Upper lobe of left lung (tissue), 6 donors: ENCODE data around the gene TREH. TPM values are rescaled to one million over a fixed set of nuclear protein-coding genes. Genes with fewer than 3 reads are reported as not detected.

Source experiments
- ATAC-seq, 2 donors: fragments of 200-7000 bp; cut with Tn5 transposase; one replicate each; pipeline ENCODE4 v1.9.1; 2022; ENCODE audit warnings: mild to moderate bottlenecking in 2 of 2, moderate library complexity in 2 of 2; ENCODE audit not compliant: low FRiP score in 2 of 2
- DNase-seq, 2 donors: peaks; one replicate each; pipeline ENCODE4 v3.0.0-alpha.2; 2019 to 2020
- H3K27ac ChIP-seq, 4 donors: fragments of 200-600 bp; sonication (generic); one replicate each; pipeline ENCODE4 v1.5.1; 2016 to 2019
- H3K27me3 ChIP-seq, 4 donors: fragments of 200-600 bp; sonication (generic); one replicate each; pipeline ENCODE4 v1.5.1; 2017 to 2019
- H3K36me3 ChIP-seq, 4 donors: fragments of 200-600 bp; sonication (generic); one replicate each; pipeline ENCODE4 v1.5.1; 2016 to 2019
- H3K4me1 ChIP-seq, 4 donors: fragments of 200-600 bp; sonication (generic); one replicate each; pipeline ENCODE4 v1.5.1; 2018 to 2019
- H3K4me3 ChIP-seq, 4 donors: fragments of 200-600 bp; sonication (generic); one replicate each; pipeline ENCODE4 v1.5.1; 2017 to 2019; ENCODE audit warnings: mild to moderate bottlenecking in 2 of 4, moderate library complexity in 1 of 4
- H3K9me3 ChIP-seq, 4 donors: fragments of 200-600 bp; sonication (generic); one replicate each; pipeline ENCODE4 v1.5.1; 2018 to 2019
- EP300 ChIP-seq, 4 donors: sonication (generic); formaldehyde crosslinking; IDR thresholded peaks; one replicate each; pipeline ENCODE4 v1.5.1; 2017; ENCODE audit warnings: antibody characterized with exemption in 4 of 4, control low read depth in 2 of 4
- POLR2A ChIP-seq, 4 donors: fragments of 450-650 bp; IDR thresholded peaks; one replicate each; pipeline ENCODE4 v1.5.1; 2016 to 2017; ENCODE audit warnings: antibody characterized with exemption in 4 of 4, mild to moderate bottlenecking in 2 of 4
- POLR2AphosphoS5 ChIP-seq, 2 donors: sonication (generic); formaldehyde crosslinking; IDR thresholded peaks; one replicate each; pipeline ENCODE4 v1.5.1; 2017; ENCODE audit warnings: antibody characterized with exemption in 2 of 2
- WGBS, 2 donors: methylation state at CpG; one replicate each; pipeline ENCODE4 v1.1.5; 2017 to 2018; 5-methylcytosine and 5-hydroxymethylcytosine counted together
- total RNA-seq, 6 donors: library from RNA; depleted of rRNA in 4 of 6; stranded (reverse); fragments of >200 nt in 4 of 6; gene quantifications; one replicate each; pipeline versions ENCODE4 v1.1.0 to v1.2.1, GENCODE V29; 2016 to 2021
- TF ChIP-seq, protein P1 (sequence below), 6 experiments: fragments of 450-650 bp in 4 of 6; fragments of 200-600 bp in 2 of 6; sonication (generic) in 2 of 6; IDR thresholded peaks; one replicate each; pipeline ENCODE4 v1.5.1; 2016 to 2019; ENCODE audit warnings: antibody characterized with exemption in 6 of 6
- donor health status: DM: no; HTN: no; CAD: no; lungs with moderate emphysema.
- donor health status: DM: no; HTN: yes; CAD: no; lungs with severe emphysema.

TREH gene
- total RNA-seq, 6 donors from 2014 or later, result 0.17 to 1.0 (median 0.89) TPM; not detected in 3

DNA sequence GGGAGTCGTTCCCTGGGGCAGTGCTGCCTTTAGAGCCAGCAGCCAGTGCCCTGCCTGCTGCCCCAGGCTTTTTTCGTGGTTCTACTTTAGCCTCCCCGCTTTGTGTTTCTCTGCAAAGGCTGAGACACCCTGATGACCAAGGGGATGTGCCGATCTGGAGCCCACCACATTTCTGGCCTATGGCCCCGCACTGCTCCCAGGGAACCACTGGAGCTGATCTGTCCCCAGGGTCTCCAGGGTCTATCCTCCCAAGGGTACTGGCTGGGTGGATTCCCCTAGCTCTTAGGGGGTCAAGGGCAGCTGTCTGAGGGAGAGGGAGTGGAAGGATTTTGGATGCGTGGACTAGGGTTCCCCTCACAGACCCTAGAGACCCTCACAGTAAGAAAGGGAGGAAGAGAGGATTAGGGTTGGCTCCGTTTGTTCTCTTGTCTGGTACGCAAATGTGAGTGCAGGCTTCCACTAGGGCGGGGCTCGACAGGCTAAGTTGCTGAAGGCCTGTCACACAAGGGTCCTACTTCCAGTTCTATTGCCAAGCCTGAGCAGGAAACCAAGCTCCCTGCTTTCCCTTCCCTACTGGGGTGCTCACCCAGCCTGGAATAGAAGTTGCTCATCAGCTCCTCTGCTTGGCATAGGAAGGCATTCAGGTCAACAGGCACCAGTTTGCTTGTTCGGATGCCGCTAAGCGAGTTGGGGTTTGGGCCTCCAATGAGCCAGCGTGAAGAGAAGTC, 19.3 kb downstream of the TREH start:
- Histone ChIP-seq H3K27ac (no peak overlapping the region), H3K27me3 (no peaks in the 10 kb centered on the region), H3K9me3 (no peaks in the 10 kb centered on the region), H3K36me3 (peaks cover 0 to 29% (median 18%) of the 10 kb centered on the region in 4 donors), H3K4me1 (peaks cover 5 to 15% (median 11%) of the 10 kb centered on the region in 4 donors), H3K4me3 (no peak overlapping the region)
- 69 to 70% methylated on average over 10 to 14 of the region's 14 CpGs for WGBS, 2 donors
- peak in 1 of 2 donors; percentile 20 for DNase-seq
- TF ChIP-seq POLR2AphosphoS5 (IDR thresholded peaks at IDR 0.05) (no peak), POLR2A (IDR thresholded peaks at IDR 0.05) (no peak), EP300 (IDR thresholded peaks at IDR 0.05) (no peak)
- TF ChIP-seq, protein P1, sequence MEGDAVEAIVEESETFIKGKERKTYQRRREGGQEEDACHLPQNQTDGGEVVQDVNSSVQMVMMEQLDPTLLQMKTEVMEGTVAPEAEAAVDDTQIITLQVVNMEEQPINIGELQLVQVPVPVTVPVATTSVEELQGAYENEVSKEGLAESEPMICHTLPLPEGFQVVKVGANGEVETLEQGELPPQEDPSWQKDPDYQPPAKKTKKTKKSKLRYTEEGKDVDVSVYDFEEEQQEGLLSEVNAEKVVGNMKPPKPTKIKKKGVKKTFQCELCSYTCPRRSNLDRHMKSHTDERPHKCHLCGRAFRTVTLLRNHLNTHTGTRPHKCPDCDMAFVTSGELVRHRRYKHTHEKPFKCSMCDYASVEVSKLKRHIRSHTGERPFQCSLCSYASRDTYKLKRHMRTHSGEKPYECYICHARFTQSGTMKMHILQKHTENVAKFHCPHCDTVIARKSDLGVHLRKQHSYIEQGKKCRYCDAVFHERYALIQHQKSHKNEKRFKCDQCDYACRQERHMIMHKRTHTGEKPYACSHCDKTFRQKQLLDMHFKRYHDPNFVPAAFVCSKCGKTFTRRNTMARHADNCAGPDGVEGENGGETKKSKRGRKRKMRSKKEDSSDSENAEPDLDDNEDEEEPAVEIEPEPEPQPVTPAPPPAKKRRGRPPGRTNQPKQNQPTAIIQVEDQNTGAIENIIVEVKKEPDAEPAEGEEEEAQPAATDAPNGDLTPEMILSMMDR (IDR thresholded peaks at IDR 0.05), result no peak
- ATAC-seq, result no peak

DNA sequence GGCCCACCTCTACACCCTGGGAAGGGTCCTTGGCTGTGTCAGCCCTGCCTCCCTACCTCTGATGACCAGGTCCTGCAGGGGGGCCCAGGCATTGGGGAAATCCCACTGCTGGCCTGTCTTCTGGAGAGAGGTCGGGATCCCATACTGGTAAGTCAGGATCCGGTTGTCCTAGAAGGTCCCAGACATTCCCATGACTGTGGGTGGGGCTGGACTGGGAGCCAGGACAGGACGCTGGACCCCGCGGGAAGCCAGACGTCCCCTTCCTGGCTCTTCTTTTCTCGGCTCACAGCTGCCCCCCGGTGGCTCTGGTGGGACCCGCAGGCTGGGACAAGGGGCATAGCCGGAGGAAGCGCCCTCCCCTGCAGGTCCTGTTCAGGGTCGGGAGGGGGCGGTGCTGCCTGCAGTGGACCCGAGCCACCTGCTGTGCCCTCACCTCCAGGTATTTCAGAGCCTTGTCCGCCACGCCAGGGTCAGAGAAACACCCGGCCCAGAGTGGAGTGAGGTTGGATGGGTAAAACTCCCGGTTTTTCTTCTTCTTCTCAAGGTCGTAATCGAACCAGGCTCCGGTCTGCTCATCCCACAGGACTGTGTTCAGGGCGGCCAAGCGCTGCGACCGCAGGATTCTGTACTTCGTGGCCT, 20.0 kb downstream of the TREH start:
- H3K27ac ChIP-seq, result peak overlapping the region in 3 of 4 donors; percentile 42 to 81 (median 56)
- DNase-seq (peak; percentile 93 to 98), ATAC-seq (peak; percentile 88 to 92)
- H3K4me3 ChIP-seq, result no peak overlapping the region
- H3K9me3 ChIP-seq, result no peaks in the 10 kb centered on the region
- 13 to 23% methylated on average over 15 to 25 of the region's 26 CpGs for WGBS, 2 donors
- H3K36me3 ChIP-seq, result peaks cover 0 to 33% (median 20%) of the 10 kb centered on the region in 4 donors
- no peaks in the 10 kb centered on the region for H3K27me3 ChIP-seq
- TF ChIP-seq EP300 (IDR thresholded peaks at IDR 0.05) (no peak), POLR2AphosphoS5 (IDR thresholded peaks at IDR 0.05) (peak; percentile 44 to 58), POLR2A (IDR thresholded peaks at IDR 0.05) (no peak)
- TF ChIP-seq, protein P1 (IDR thresholded peaks at IDR 0.05), result peak; percentile 95 to 100 (median 98)
- H3K4me1 ChIP-seq, result peaks cover 5 to 15% (median 11%) of the 10 kb centered on the region in 4 donors

GRCh38 chr11:118658429-118659313, 20.8 kb downstream of the TREH start:
- Histone ChIP-seq H3K4me1 (peaks cover 5 to 15% (median 11%) of the 10 kb centered on the region in 4 donors), H3K27ac (peak overlapping the region in 3 of 4 donors; percentile 42 to 81 (median 56)), H3K9me3 (no peaks in the 10 kb centered on the region), H3K36me3 (peaks cover 0 to 40% (median 24%) of the 10 kb centered on the region in 4 donors), H3K27me3 (no peaks in the 10 kb centered on the region), H3K4me3 (no peak overlapping the region)
- ATAC-seq (peak in 1 of 2 donors; percentile 2), DNase-seq (peak in 1 of 2 donors; percentile 59)
- no peak for TF ChIP-seq EP300 (IDR thresholded peaks at IDR 0.05)
- TF ChIP-seq POLR2AphosphoS5 (IDR thresholded peaks at IDR 0.05), result no peak
- TF ChIP-seq POLR2A (IDR thresholded peaks at IDR 0.05), result no peak
- TF ChIP-seq, protein P1 (IDR thresholded peaks at IDR 0.05), result peak in 1 of 6 experiments; percentile 20
- 47 to 61% methylated on average over 12 to 13 of the region's 16 CpGs for whole genome bisulfite sequencing, 2 donors

- H3K36me3 ChIP-seq, result peaks cover 0 to 48% (median 29%) of the 10 kb centered on the region in 4 donors
- peak overlapping the region in 2 of 4 donors; percentile 42 to 81 for H3K27ac ChIP-seq
- H3K4me3 ChIP-seq, result no peak overlapping the region
- no peak for DNase-seq
- no peaks in the 10 kb centered on the region for H3K27me3 ChIP-seq
- peaks cover 5 to 15% (median 11%) of the 10 kb centered on the region in 4 donors for H3K4me1 ChIP-seq
- H3K9me3 ChIP-seq, result no peaks in the 10 kb centered on the region
- WGBS, 2 donors, result 76 to 86% methylated on average over 12 to 13 of the region's 16 CpGs
- no peak for ATAC-seq
- no peak for TF ChIP-seq EP300 (IDR thresholded peaks at IDR 0.05)
- TF ChIP-seq POLR2AphosphoS5 (IDR thresholded peaks at IDR 0.05), result no peak
- TF ChIP-seq, protein P1 (IDR thresholded peaks at IDR 0.05), result no peak
- TF ChIP-seq POLR2A (IDR thresholded peaks at IDR 0.05), result no peak
Measured at GRCh38 chr11:118657709-118658428, 21.6 kb downstream of the TREH start.
